ENCODE measurements around the gene DLX5.

DLX5 gene

DNA sequence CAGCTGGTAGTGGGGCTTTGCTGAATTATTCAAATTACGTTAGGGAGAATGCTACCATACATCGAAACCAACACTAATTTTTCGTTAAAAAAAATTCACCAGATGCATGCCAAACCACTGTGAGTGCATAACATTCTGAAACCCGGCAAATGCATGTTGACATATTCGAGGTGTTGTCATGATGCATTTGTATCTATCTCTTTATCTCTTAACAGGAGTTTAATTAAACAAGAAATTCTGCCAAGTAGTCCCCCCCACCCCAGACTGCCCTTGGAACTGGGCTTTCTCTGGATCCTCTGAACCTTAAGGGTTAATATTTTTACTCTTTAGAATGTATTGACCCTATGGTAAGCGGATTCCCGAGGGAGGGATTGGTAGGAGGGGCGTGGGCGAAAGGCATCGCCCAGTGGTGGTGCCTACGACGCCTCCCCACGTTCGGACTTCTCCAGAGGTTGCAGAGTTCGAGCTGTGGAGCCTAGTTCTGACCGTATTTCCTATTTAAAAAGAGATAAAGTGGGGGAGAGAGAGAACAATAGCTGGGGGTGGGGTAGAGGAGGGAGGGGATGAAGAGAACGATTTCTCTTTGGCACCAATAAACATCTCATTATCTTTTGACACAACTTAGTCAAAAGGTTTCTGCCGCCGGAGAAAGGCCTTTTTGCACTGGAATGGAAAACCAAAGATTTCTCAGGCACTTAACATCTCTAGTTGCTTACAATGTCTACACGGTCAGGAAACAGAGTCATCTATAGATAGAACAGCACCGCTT, 12.1 kb downstream of the DLX5 start:
- TF ChIP-seq GATA3 (IDR thresholded peaks at IDR 0.05; ENCODE audit: low read depth, low read length) (no peak), GATA2 (IDR thresholded peaks at IDR 0.05; ENCODE audit: low read depth, low read length) (no peak)

DNA sequence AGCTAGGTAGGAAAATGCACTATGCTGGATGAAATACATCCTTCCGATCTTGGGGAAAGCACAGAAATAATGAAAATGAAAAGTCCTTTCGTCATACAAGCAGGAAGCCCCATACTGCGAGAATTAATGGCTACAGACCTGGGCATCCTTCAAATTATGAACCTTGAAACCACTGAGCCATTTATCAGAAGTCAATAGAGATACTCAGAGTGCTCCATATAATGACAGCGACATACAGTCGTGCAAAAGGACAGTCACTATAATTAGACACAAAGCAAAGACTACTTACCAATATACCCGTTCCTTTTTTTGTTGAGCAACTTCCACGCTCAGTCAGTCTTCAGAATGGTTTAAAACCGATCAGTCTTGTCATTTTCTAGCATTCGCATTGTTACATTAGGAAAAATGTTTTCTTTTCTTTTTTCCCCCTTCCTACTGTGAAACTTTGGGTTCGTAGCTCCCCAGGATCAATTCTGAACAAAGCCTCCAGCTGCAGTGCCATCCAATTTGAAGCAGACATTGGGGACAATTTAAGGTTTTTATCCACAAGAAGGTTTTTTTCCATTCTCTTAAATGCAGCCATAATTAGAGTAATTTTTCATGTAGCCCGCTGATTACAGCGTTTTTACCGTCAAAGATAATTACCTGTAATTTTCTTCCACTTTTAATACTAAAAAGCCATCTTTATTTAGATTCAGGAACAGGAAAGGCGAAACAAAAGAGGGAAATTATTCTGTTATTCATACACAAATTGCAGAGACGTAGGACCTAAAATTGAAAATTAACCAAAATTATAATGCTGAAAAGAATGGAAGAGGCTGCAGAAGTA, 12.9 kb downstream of the DLX5 start:
- TF ChIP-seq GATA3 (IDR thresholded peaks at IDR 0.05; ENCODE audit: low read depth, low read length) (no peak), GATA2 (IDR thresholded peaks at IDR 0.05; ENCODE audit: low read depth, low read length) (no peak)

DNA sequence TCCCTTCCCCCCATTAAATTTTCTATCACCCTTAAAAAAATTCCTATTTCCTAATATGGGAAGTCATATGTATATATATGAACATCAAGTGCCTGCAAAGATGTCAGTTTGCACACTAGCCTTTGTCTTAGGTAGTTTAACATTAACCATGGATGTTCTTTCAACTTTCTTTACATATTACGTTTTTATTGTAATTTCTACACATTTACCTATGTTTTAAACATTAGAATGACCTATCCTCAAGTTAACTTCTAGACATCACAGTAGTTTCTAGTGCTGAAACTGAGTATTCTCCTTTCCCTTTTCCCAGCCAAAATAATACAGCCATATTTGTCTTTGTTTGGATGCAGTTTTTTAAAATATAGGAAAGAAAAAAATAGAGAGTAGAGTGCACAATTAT, 13.5 kb downstream of the DLX5 start:
- TF ChIP-seq GATA3 (IDR thresholded peaks at IDR 0.05; ENCODE audit: low read depth, low read length) (no peak), GATA2 (IDR thresholded peaks at IDR 0.05; ENCODE audit: low read depth, low read length) (no peak)

DNA sequence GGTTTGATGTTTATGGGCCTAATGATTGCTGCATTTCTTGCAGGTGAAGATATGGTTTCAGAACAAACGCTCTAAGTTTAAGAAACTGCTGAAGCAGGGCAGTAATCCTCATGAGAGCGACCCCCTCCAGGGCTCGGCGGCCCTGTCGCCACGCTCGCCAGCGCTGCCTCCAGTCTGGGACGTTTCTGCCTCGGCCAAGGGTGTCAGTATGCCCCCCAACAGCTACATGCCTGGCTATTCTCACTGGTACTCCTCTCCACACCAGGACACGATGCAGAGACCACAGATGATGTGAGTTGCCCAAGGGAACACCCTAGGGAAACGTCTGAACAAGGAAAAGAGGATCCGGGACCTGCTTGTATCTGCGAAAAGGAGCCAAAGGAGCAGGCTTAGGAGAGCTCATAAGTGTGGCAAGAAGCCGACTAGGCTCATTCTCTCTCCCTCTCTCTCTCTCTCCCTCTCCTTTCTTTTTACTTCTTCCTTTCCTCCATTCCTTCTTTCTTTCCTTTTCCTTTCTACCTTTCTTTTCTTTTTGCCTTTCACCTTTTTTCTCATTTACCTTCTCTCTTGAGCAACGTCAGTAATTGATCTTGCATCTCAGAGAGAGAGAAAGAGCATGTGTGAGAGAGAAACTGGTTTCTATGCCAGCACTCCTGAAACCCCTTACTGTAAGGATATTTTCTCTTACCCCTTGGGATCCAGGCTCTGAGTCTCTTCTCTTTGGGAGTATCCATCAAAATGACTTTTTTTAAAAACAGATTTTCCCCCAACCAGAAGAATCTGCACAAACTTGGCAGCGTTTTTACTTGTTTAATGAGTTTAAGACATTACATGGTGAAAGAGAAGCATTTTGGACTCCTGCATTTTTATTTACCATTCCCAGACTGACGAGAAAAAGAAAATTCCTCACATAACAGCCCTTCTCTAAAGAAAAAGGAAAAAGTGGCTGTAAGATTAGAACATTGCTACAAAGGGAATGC, 14.6 kb downstream of the DLX5 start:
- no peak for TF ChIP-seq GATA2 (IDR thresholded peaks at IDR 0.05; ENCODE audit: low read depth, low read length)
- TF ChIP-seq GATA3 (IDR thresholded peaks at IDR 0.05; ENCODE audit: low read depth, low read length) = no peak

DNA sequence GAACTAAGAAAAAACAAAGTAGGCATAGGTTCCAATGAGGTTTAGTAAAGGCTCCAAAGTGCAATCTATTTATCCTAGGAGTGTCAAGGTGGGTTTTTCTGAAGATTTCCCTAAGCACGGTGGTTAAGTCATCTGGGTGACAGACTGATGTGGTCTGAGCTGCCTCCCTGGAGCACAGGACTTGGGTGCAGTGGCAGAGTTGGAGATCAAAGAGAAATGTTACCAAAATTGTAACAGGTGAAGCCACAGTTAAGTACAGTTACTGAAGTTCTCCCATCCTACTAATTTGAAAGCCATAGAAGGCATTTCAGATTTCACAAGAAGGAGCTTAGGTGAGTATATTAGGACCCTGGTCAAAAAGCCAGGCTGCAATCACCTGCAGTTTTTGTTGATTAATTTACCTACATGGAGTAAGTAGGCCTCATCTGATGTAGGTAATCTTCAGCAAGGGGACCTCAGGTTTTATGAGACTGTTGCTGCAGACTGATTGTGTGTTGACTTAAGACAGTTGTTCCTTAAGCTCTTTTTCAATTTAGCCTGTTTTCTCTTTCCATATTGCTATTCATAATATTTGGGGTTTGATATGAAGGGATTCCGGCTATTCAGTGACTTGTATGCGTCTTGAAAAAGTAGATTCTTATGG, 16.2 kb downstream of the DLX5 start:
- TF ChIP-seq GATA3 (IDR thresholded peaks at IDR 0.05; ENCODE audit: low read depth, low read length) (no peak), GATA2 (IDR thresholded peaks at IDR 0.05; ENCODE audit: low read depth, low read length) (no peak)

DNA sequence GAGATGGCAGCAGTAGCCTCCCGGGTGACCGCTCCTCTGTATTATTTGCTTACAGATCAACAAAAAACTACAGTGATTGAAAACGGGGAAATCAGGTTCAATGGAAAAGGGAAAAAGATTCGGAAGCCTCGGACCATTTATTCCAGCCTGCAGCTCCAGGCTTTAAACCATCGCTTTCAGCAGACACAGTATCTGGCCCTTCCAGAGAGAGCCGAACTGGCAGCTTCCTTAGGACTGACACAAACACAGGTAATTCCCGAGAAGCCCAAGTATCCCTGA, 17.1 kb downstream of the DLX5 start:
- TF ChIP-seq GATA3 (IDR thresholded peaks at IDR 0.05; ENCODE audit: low read depth, low read length) (no peak), GATA2 (IDR thresholded peaks at IDR 0.05; ENCODE audit: low read depth, low read length) (no peak)

DNA sequence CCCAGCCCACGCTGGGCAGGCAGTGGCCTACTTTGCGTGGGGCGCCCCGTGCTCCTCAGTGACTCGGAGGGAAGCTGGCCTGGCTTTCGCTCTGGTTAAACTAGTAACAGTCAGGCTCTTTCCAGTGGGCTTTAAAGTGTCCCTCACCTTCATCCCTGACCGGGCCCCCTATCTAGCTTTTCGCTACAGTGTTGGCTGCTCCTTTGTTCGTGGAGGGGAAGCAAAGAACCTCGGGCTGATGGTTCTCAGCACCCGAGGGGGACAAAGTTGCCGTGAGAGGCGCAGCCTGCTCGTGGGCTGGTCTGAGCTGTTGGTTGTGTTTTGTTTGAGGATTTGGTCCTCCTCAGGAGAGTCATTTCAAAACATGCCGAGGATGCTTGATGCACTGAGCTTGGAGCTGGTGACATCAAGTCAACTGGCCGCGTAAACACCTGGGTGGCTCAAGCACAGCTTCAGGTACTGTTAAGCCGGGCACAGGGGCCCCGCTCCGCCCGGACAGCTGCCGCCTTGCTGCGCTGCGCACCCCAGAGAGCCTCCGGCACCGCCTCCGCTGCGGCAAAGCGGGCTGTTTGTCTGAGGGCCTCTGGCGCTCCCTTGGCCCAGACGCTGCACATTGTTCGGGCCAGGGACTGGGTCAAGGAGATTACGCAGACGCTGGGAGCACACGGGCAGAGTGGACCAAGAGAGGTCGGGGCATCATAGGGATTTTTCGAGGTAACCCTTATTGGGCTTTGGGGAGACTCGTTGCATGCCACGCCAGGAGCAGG, 17.6 kb downstream of the DLX5 start:
- no peak for TF ChIP-seq GATA2 (IDR thresholded peaks at IDR 0.05; ENCODE audit: low read depth, low read length)
- TF ChIP-seq GATA3 (IDR thresholded peaks at IDR 0.05; ENCODE audit: low read depth, low read length) = no peak

DNA sequence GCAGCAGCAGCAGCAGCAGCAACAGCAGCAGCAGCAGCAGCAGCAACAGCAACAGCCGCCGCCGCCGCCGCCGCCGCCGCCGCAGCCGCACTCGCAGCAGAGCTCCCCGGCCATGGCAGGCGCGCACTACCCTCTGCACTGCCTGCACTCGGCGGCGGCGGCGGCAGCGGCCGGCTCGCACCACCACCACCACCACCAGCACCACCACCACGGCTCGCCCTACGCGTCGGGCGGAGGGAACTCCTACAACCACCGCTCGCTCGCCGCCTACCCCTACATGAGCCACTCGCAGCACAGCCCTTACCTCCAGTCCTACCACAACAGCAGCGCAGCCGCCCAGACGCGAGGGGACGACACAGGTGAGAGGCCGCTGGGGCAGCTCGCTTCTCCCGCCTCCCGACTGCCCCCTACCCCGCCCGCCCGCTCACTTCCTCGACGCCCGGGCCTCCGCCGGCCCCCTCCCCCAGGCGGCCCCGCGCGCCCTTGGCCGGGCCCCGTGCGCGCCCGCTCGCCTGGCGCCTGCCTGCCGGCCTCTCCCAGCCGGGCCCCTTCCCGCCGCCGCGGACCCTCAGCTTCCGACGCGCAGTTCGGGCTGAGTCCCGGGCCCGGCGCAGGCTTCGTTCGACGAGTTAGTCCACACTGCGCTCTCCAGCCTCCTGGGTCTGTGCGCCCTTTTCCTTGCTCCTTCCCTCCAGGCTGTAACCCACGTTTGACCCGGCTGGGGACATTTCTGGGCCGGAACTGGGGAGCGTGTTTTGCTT, 18.4 kb downstream of the DLX5 start:
- no peak for TF ChIP-seq GATA3 (IDR thresholded peaks at IDR 0.05; ENCODE audit: low read depth, low read length)

DNA sequence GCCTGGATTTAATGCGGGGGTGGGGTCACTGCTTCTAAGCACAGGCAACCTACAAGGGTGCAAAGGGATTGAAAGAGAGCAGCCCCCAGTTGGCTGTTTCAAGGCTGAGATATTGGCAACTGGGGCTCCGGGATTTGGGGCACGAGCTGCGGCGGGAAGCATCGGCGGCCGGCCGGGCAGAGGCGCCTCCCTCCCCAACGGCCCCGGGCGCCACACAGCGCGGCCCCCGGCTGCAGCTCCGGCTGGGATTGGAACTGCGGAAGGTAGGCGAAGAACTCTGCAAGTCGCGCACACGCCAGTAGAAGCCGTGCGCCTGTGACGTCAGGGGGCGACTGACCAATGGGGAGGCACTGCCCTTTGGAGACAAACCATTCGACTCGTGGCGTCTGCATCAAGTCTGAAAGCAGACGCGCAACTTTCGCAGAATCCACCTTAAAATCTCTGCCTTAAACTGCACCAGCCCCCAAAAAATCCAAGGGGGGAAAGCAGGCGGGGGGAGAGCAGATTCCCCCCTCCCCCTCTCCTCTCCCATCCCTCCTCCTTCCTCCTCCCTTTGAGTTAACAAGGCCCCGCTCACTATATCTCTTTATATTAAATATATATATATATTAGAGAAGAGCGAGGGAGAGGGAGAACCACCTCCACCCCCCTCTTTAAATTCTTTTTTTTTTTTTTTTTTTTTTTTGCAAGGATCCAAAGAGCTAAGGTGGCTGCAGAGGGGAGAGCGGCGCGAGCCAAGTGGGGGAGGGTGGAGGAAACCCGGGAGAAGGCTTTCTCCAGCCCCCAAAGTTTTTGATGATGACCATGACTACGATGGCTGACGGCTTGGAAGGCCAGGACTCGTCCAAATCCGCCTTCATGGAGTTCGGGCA, 19.2 kb downstream of the DLX5 start, which contains the start of gene DLX6:
Gene DLX6, plus strand, starts transcription at position 371 of the 872 bp plus-strand sequence. Its CDS starts 425 bp downstream, at position 796.
- TF ChIP-seq GATA2 (IDR thresholded peaks at IDR 0.05; ENCODE audit: low read depth, low read length) = no peak
- TF ChIP-seq GATA3 (IDR thresholded peaks at IDR 0.05; ENCODE audit: low read depth, low read length) = no peak

DNA sequence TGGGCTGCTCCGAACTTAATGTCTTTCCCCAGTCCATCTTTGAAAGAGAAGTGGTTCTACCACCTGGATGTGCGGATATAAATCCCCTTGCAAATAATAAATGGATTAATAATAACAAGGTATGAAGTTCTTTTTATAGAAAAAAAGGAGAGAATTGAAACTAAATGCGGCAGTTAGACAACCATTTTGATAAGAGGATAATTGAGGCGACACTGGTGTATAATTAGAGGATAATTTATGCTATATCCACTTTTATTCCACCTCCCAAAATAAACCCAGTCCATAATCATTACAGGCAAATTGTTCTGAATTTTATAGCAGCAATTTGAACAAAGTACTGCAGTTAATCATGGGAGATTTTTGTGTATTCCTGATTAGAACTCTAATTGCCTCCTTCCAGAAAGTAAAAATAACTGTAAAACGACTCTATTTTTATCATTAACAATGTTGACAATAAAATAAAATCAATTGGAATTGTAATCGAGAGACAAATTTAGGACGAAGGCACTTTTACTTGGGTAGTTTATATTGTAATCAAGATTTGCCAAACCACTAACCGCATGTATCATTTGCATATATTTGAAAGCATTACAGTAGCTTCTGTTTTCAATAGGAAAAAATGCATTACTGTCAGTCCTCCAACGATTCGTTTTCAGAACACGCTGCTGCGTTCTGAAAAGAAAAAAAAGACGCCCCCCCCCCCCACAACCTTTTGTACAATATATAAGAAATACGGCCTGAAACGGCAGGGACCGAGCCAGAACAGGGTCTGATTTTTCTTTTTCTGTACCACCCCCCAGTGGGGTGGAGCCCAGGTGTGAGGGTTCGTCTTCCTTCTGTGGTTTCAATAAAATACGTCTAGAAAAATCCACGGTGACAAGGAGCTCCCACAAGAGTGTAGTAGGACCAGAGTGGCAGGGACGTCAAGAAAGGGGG, 20.1 kb downstream of the DLX5 start:
- TF ChIP-seq GATA3 (IDR thresholded peaks at IDR 0.05; ENCODE audit: low read depth, low read length) (no peak), GATA2 (IDR thresholded peaks at IDR 0.05; ENCODE audit: low read depth, low read length) (no peak)

Data from SH-SY5Y (cell line).